Measurements from ENCODE around the gene RPL37. TPM values are rescaled to one million over a fixed set of nuclear protein-coding genes. Genes with fewer than 3 reads are reported as not detected.

RPL37 gene
- total and polyA plus RNA-seq, 11 donors = 32.7 to 898 (median 613) TPM

DNA sequence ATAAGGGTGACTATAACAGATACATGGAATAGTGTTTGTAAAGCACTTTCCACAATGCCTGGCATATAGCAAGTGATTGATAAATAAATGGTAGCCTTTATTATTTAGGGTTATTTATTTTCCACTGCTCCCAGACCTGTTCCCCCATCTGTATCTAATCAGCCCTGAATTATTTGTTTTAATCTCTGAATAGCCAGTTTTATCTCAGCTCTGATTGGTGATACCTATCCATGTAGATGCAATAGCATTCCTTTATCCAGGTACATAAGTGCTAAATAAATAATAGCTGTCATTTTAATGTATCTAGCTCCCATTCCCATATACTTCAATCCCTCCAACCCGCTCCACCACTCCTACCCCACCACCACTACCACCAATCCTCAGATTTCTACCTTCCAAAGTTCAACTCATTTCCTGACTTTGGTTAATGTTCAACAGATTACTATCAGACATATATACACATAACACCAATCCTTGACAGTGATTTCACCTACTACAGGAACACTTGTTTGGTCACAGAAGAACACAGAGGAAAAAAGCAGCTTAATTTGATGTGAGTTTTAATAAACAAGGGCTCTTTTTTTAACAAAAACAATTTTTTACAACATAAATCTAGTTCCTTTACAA lies 50.9 kb downstream of the RPL37 start:
- H3K4me1 ChIP-seq = peaks cover 0 to 45% (median 14%) of the 10 kb centered on the region in 12 donors
- TF ChIP-seq, protein P1, sequence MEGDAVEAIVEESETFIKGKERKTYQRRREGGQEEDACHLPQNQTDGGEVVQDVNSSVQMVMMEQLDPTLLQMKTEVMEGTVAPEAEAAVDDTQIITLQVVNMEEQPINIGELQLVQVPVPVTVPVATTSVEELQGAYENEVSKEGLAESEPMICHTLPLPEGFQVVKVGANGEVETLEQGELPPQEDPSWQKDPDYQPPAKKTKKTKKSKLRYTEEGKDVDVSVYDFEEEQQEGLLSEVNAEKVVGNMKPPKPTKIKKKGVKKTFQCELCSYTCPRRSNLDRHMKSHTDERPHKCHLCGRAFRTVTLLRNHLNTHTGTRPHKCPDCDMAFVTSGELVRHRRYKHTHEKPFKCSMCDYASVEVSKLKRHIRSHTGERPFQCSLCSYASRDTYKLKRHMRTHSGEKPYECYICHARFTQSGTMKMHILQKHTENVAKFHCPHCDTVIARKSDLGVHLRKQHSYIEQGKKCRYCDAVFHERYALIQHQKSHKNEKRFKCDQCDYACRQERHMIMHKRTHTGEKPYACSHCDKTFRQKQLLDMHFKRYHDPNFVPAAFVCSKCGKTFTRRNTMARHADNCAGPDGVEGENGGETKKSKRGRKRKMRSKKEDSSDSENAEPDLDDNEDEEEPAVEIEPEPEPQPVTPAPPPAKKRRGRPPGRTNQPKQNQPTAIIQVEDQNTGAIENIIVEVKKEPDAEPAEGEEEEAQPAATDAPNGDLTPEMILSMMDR (IDR thresholded peaks at IDR 0.05) = no peak
- no peak for TF ChIP-seq POLR2A (IDR thresholded peaks at IDR 0.05)
- ATAC-seq (no peak), DNase-seq (no peak)
- no peak overlapping the region for H3K27ac ChIP-seq
- 94 to 98% (median 97%) methylated on average over 1 of the region's 1 CpG for WGBS, 4 donors
- peaks cover 0 to 7% (median 0%) of the 10 kb centered on the region in 9 donors for H3K36me3 ChIP-seq
- intact Hi-C loops (cut with DNase I) = no loop called here
- H3K4me3 ChIP-seq = no peak overlapping the region
- peaks cover 0 to 12% (median 2%) of the 10 kb centered on the region in 12 donors for H3K9me3 ChIP-seq
- H3K27me3 ChIP-seq = no peaks in the 10 kb centered on the region

DNA sequence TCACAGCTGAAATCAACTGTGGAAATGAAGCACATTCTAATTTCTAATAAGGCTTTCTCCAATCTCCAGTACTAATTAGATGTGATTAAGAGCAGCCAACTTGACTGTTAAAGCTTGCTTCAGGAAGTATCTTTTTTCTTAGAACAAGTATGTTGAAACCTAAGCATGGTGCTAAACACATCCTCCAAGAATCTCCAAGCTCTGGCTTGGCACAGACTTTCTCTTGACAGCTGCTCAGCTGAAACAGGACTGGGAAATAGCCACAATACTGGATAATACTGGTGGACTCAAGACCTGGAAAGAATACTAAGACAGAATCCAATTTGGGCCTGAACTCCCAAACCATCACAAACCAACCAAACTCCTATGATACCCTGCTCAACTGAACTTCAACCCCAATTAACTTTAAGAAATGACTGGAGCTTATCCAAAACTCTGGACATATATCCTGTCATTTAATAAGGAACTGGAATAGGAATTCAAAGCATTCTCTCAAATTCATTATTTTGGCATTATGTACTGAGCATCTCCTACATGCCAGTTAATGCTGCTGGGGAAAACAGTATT lies 53.1 kb downstream of the RPL37 start:
- Histone ChIP-seq H3K27me3 (no peaks in the 10 kb centered on the region), H3K4me3 (no peak overlapping the region), H3K27ac (no peak overlapping the region), H3K4me1 (peaks cover 0 to 42% (median 12%) of the 10 kb centered on the region in 12 donors), H3K36me3 (peaks cover 0 to 8% (median 3%) of the 10 kb centered on the region in 9 donors), H3K9me3 (peaks cover 0 to 4% (median 0%) of the 10 kb centered on the region in 12 donors)
- ATAC-seq (peak in 3 of 4 donors; percentile 77 to 89 (median 86)), DNase-seq (peak in 3 of 5 donors; percentile 11 to 33 (median 28))
- no peak for TF ChIP-seq POLR2A (IDR thresholded peaks at IDR 0.05)
- TF ChIP-seq, protein P1 (IDR thresholded peaks at IDR 0.05) = no peak
- intact Hi-C loops (cut with DNase I) = no loop called here

DNA sequence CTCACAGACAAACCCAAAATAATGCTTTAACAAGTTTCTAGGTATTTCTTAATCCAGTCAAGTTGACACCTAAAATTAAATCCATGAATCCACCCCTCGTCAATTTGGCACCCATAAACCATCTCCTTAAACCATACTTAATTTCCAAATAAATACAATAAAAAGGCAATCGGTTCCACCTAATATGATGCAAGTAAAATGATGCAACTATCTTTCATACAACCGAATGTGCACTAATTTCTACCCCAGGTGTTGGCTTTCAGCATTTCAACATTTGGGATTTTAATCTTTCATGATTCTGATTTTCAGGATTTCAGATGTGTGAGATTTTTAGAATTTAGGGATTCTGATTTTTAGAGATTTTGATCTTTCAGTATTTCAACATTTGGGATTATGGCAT lies 54.2 kb downstream of the RPL37 start:
- intact Hi-C loops (cut with DNase I) = no loop called here
- WGBS, 4 donors = 85 to 95% (median 90%) methylated on average over 3 of the region's 3 CpGs
- H3K36me3 ChIP-seq = peaks cover 0 to 19% (median 14%) of the 10 kb centered on the region in 9 donors
- no peak overlapping the region for H3K4me3 ChIP-seq
- TF ChIP-seq, protein P1 (IDR thresholded peaks at IDR 0.05) = no peak
- TF ChIP-seq POLR2A (IDR thresholded peaks at IDR 0.05) = no peak
- no peak for ATAC-seq
- H3K9me3 ChIP-seq = no peaks in the 10 kb centered on the region
- no peak for DNase-seq
- no peaks in the 10 kb centered on the region for H3K27me3 ChIP-seq
- H3K27ac ChIP-seq = no peak overlapping the region
- H3K4me1 ChIP-seq = peaks cover 0 to 51% (median 15%) of the 10 kb centered on the region in 12 donors

DNA sequence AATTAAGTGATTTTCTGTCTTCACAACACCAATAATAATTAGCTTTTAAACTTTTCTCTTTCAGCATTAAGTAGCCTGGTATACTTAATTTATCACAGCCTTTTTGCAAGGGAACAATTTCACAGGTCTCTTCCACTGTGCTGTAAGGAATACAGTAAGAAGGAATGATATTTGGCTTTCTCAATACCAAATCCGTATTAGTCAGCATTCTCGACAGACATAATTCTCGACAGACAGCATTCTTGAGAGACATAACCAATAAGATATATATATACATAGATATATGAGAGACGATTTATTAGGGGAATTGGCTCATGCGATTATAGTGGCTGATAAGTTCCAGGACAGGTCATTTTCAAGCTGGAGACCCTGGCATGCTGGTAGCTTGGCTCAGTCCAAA lies 54.8 kb downstream of the RPL37 start:
- no peaks in the 10 kb centered on the region for H3K27me3 ChIP-seq
- ATAC-seq = no peak
- no peak overlapping the region for H3K27ac ChIP-seq
- no peaks in the 10 kb centered on the region for H3K9me3 ChIP-seq
- peaks cover 0 to 56% (median 16%) of the 10 kb centered on the region in 12 donors for H3K4me1 ChIP-seq
- WGBS, 4 donors = 82 to 90% (median 84%) methylated on average over 5 of the region's 5 CpGs
- TF ChIP-seq POLR2A (IDR thresholded peaks at IDR 0.05) = no peak
- TF ChIP-seq, protein P1 (IDR thresholded peaks at IDR 0.05) = no peak
- no peak overlapping the region for H3K4me3 ChIP-seq
- DNase-seq = no peak
- H3K36me3 ChIP-seq = peaks cover 0 to 25% (median 21%) of the 10 kb centered on the region in 9 donors
- intact Hi-C loops (cut with DNase I) = no loop called here

Measured in heart left ventricle (tissue), 16 donors.